ENCODE results near the gene RXYLT1.
"Not testable (repeated sequence)": the region's sequence is repeated elsewhere in the genome, so short reads cannot be mapped to it uniquely, and the experiment has no call there.

RXYLT1 gene, protein sequence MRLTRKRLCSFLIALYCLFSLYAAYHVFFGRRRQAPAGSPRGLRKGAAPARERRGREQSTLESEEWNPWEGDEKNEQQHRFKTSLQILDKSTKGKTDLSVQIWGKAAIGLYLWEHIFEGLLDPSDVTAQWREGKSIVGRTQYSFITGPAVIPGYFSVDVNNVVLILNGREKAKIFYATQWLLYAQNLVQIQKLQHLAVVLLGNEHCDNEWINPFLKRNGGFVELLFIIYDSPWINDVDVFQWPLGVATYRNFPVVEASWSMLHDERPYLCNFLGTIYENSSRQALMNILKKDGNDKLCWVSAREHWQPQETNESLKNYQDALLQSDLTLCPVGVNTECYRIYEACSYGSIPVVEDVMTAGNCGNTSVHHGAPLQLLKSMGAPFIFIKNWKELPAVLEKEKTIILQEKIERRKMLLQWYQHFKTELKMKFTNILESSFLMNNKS

DNA sequence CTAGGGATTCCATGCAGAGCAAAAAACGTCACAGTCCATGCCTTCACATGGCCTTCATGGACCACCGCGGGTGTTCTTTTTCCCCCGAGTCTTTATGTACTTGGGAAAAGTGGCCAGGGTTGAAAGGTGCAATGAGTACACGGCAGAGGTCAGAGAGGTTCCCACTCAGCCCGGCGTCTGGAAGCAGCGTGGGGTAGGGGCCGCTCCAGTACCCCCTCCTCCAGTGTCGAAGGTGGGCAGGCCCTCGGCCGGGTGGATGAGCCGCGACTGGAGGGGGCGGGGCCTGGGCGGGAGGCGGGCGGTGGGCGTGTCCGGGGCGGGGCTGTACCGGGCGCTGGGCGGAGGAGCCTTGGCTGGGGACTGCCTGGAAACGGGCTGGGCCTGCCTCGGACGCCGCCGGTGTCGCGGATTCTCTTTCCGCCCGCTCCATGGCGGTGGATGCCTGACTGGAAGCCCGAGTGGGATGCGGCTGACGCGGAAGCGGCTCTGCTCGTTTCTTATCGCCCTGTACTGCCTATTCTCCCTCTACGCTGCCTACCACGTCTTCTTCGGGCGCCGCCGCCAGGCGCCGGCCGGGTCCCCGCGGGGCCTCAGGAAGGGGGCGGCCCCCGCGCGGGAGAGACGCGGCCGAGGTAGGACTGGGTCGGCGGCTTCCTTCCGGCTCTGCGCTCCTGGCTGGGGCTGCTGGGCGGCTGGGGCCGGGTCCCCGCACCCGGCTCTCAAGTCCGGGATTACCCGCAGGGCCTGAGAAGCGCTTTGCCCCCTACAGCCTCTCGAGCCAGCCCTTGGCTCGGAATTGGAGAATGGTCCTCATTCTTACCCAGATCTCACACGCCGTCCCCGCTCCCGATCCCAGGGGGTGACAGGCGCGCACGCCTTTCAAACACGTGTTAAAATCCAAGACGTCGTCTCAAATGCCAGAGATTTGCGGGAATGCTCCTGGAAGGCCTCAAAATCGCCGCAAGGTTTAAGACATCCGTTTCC, at the start of gene RXYLT1:
TSS of gene RXYLT1 (plus strand) at position 412 of the 984 bp plus-strand sequence. CDS start at position 464, 52 bp downstream.
- DNase-seq, result peak; percentile 85

DNA sequence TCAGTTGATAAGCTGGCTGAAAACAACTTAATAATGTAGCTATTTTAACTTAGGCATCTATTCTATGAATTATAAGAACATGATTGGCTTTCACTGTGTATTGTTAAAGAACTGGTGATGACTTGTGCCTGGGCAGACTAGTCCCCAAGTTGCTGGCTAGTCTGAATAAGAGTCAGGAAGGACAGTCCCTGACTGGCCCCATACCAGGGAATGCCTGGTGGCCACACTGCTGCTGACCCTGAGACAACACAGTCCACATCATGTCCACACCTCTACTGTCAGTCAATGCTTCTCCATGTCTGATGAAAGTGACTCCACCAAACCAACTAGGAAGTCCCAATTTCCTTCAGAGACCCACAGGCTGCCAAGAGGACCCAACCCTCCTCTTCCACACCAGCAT, 46.9 kb upstream of the RXYLT1 start:
- DNase-seq, result not testable (repeated sequence)

DNA sequence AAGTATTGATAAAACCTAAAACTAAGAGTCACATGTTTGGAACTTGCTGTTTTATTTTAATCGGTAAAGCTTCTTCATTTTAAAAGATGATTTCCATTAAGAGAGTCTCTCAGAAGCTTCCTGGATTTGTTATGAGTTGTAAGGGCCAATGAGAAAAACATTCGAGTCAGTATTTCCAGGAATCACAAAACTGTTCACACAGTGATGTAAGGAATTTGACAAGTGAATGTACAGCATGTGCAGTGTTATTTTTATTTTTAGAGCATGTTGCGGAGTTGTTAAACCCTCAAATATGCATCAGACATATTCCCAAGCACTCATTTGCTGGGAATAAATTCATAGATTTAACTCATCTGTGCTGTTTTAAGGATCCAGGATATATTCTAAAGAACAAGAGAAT, 46.1 kb upstream of the RXYLT1 start:
- not testable (repeated sequence) for DNase-seq

GRCh38 chr12:63740551-63740950, 39.2 kb upstream of the RXYLT1 start:
- not testable (repeated sequence) for DNase-seq

- not testable (repeated sequence) for DNase-seq
These were observed 38.3 kb upstream of the RXYLT1 start for GRCh38 chr12:63741431-63741830.

GRCh38 chr12:63744110-63744509, 35.6 kb upstream of the RXYLT1 start:
- DNase-seq, result not testable (repeated sequence)

DNA sequence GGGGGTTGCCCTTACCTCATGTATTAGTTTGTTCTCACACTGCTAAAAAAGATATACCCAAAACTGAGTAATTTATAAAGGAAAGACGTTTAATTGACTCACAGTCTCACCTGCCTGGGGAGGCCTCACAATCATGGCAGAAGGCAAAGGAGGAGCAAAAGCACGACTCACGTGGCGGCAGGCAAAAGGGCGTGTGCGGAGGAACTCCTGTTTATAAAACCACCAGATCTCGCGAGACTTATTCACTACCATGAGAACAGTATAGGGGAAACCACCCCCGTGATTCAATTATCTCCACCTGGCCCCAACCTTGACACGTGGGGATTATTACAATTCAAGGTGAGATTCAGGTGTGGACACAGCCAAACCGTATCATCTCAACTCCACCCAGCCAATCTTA, 33.2 kb upstream of the RXYLT1 start:
- DNase-seq, result not testable (repeated sequence)

GRCh38 chr12:63747136-63747535, 32.6 kb upstream of the RXYLT1 start:
- not testable (repeated sequence) for DNase-seq

DNA sequence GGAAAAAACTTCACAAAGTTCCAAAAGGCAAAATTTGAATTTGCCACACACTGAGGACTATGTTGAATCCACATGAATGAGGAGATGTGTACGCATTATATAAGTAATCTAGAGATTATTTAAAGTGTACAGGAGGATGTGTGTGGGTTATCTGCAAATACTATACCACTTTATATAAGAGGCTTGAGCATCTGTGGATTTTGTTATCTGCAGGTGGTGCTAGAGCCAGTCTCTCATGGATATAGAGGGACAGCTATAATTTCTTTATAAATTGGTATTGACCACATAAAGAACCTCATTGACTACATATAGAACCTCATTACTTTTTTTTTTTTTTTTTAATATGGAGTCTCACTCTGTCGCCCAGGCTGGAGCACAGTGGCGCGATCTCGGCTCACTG, 32.2 kb upstream of the RXYLT1 start:
- no peak for DNase-seq

GRCh38 chr12:63752283-63752682, 27.4 kb upstream of the RXYLT1 start:
- DNase-seq, result no peak

DNA sequence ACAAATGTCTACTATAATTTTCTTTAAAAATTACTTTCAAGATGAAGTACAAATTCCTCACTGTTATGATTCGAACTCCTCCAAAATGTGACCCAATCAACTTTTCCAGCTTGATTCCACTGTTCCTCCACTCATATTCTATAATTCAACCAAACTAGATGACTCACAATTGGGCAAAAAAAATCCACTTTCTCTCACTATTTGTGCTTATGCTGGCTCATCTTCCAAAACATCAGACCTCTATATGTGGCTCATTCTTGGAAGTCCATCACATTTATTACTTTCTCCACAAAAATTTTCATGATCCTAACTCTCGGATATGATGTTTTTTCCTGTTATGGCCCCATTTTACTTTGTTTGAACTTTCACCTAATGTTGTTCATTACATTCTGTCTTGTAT, 26.9 kb upstream of the RXYLT1 start:
- DNase-seq, result no peak

GRCh38 chr12:63753743-63754142, 26.0 kb upstream of the RXYLT1 start:
- no peak for DNase-seq

GRCh38 chr12:63764481-63764880, 15.2 kb upstream of the RXYLT1 start:
- DNase-seq, result no peak

DNA sequence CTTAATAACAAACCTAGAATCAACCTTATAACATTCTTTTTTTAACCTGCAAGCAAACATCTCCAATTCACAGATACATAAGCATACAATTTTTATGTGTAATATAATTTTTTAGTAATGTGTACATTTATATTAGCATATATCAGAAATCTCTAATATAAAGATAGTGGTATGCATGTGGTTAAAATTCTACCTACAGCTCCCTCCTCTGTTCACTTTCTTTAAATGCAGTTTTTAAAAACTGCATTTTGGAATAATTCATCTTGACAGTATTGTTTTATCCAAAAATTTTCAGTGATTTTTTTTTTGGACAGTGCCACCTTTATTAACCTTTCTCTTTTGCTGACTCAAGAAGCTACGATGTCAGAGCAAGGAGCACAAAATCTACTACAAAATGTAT, 13.2 kb upstream of the RXYLT1 start:
- DNase-seq, result no peak

- no peak for DNase-seq
These were observed 9.3 kb upstream of the RXYLT1 start for GRCh38 chr12:63770375-63770774.

- DNase-seq, result no peak
These were observed 2.4 kb upstream of the RXYLT1 start for GRCh38 chr12:63777340-63777739.

DNA sequence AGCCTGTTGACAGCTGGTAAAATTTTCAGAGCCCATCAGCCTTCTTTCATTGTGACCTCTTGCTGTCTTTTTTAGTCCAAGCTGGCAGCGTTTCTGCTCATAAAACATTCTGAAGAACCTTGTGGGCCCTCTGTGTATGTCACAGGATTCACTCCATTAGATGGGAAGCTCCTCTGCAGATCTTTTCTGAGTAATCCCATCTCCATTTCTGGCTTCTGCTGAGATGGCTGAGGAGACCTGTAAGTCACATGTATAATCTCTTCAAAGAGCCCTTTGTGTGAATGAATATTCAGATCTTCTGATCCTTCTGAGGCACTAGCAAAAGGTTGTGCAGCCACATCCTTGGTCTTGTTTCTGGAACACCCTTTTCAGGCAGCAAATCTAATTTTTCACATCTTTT, 2.8 kb downstream of the RXYLT1 start:
- no peak for DNase-seq

DNA sequence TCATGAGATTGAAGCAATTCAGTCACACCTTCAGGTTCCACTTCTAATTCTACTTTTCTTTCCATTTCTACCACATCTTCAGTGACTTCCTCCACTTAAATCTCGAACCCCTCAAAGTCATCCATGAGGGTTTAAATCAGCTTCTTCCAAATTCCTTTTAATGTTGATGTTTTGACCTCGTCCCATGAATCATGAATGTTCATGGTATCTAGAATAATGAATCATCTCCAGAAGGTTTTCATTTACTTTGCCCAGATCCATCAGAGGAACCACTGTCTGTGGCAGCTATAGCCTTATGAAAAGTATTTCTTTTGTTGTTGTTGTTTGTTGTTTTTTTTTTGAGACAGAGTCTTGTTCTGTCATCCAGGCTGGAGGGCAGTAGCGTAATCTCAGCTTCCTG, 7.6 kb downstream of the RXYLT1 start:
- no peak for DNase-seq

DNA sequence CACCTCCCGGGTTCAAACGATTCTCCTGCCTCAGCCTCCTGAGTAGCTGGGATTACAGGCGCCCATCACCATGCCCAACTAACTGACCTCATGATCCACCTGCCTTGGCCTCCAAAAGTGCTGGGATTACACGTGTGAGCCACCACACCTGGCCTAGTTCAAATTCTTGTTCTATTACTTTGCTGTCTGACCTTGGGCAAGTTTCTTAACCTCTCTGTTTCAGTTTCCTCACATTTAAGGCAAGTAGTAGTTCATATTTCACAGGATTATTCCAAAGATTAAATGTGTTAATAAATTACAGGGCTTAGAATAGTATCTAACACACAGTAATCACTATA, 10.9 kb downstream of the RXYLT1 start:
- no peak for DNase-seq

DNA sequence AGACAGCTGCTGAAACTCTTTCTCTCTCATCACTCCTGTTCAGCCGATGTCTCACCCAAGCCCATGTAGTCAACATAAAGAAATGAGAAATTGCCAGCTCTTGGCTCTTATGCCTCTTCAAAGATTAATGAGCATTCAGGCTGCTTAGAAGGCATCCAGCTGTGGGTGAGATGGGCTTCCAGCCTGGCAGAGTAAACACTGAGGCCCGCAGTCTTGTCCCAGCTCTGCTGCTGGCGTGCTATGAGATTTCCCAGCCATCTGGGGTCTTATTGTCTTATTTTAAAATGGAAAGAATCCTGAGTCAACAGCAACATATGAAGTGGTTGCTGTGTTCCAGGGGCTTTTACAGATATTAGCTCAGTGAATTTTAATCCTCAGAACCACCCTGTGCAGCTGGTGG, 12.6 kb downstream of the RXYLT1 start:
- no peak for DNase-seq

- no peak for DNase-seq
These were observed 15.5 kb downstream of the RXYLT1 start for GRCh38 chr12:63795032-63795687.

GRCh38 chr12:63795944-63796343, 16.2 kb downstream of the RXYLT1 start:
- no peak for DNase-seq

DNA sequence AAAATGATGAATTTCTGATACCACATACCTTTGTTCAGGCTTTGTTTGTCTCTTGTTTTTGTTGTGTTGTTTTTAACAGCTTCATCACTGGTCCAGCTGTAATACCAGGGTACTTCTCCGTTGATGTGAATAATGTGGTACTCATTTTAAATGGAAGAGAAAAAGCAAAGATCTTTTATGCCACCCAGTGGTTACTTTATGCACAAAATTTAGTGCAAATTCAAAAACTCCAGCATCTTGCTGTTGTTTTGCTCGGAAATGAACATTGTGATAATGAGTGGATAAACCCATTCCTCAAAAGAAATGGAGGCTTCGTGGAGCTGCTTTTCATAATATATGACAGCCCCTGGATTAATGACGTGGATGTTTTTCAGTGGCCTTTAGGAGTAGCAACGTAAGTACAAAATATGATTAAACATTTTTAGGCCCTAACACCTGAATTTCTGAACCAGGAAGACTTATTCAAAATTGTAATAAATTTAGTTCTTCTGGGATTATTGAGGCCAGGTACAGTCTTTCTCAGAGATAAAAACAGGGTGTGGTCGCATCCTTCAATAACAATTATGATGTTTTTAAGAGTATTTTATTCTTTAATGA, 22.4 kb downstream of the RXYLT1 start:
- DNase-seq, result no peak

Measured in activated CD8-positive, alpha-beta memory T cell treated with anti-CD3 and anti-CD28 coated beads, Interleukin-2, amount 50 U/mL, for 4 hours (primary cell).